ENCODE data around the gene RSL24D1. TPM values are rescaled to one million over a fixed set of nuclear protein-coding genes. Genes with fewer than 3 reads are reported as not detected.

RSL24D1 gene
- 10 to 100 TPM; 52.1 to 56.9 (median 53.7) TPM for total RNA-seq

DNA sequence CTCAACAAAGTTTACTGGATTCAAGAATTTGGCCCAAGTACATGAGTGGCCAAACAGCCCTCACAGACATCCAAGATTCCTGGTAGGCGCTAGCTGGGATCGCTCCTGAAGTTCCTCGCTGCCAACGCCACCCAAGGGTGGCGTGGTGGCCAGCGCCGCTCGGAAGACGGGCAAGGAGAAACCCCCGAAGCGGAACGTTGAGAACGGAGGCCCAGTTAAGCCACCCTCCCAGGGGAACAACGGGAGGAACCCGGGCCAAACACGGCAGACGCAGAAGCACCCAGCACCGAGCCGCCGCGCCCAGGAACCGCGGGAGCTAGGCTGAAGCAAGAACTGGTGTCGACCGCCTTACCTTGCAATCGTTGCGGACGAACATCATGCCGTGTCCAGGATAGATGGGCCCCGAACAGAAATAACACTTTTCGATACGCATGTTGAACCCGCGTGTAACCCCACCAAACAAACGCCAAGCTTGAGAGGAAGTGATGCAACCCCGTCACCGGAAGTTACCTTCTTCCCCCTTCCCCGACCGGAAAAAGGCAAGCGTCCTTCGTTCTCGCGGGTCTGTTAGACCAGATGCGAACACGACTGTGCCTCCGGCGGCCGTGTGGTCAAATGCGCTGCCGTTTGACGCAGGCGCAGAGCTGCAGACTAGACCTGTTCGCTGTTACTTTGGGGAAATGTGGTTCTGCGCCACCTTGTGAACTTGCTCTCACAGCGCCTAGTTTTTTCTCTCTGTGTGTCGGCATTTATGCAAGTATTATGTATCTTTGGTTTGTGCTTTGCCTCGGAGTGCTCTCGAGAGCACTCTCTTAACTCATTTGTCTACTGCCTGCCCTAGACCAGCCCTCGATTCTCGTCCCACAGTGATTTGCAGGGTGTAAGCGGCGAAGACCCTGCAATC lies at the start of gene RSL24D1:
Gene RSL24D1 (minus strand): TSS at position 484 of the 904 bp plus-strand sequence. CDS start 51 bp downstream, at position 433.
- DNase-seq (ENCODE audit: low spot score in 2 of 2) = peak; percentile 97 to 98
- WGBS = 1% methylated on average over 30 of the region's 62 CpGs
- Histone ChIP-seq H3K36me3 (peaks cover 3% of the 10 kb centered on the region), H3K9me3 (no peaks in the 10 kb centered on the region), H3K27me3 (no peaks in the 10 kb centered on the region), H3K4me3 (peak within 1 kb of the TSS; percentile 60), H3K4me1 (peaks cover 32% of the 10 kb centered on the region), H3K27ac (peak within 1 kb of the TSS; percentile 84)
- TF ChIP-seq, protein P1, sequence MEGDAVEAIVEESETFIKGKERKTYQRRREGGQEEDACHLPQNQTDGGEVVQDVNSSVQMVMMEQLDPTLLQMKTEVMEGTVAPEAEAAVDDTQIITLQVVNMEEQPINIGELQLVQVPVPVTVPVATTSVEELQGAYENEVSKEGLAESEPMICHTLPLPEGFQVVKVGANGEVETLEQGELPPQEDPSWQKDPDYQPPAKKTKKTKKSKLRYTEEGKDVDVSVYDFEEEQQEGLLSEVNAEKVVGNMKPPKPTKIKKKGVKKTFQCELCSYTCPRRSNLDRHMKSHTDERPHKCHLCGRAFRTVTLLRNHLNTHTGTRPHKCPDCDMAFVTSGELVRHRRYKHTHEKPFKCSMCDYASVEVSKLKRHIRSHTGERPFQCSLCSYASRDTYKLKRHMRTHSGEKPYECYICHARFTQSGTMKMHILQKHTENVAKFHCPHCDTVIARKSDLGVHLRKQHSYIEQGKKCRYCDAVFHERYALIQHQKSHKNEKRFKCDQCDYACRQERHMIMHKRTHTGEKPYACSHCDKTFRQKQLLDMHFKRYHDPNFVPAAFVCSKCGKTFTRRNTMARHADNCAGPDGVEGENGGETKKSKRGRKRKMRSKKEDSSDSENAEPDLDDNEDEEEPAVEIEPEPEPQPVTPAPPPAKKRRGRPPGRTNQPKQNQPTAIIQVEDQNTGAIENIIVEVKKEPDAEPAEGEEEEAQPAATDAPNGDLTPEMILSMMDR (IDR thresholded peaks at IDR 0.05) = peak in 1 of 2 donors; percentile 34
- TF ChIP-seq POLR2AphosphoS5 (IDR thresholded peaks at IDR 0.05) = peak in 2 of 3 donors; percentile 61 to 83
- no peak for TF ChIP-seq EP300 (IDR thresholded peaks at IDR 0.05)
- TF ChIP-seq POLR2A (IDR thresholded peaks at IDR 0.05) = peak in 1 of 2 donors; percentile 64

DNA sequence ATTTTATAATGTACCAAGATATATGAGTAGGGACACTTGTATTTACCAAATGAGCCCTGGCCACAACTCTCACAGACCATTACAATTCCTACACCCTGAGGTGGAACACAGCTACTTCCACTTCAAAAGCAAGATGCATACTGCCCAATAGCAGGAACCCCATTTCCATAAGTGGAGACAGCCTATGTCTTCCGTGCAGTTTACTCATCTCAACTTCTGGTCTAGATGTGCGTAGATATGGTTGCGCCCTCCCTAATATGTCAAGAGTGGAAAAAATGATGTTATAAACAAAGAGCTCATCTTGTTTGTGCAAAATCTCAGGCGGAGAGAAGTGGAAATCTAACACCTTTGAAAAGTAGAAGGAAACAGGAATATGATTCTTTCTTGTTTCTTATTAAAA lies 48.3 kb upstream of the RSL24D1 start:
- DNase-seq (ENCODE audit: low spot score in 2 of 2) = no peak
- Histone ChIP-seq H3K27me3 (no peaks in the 10 kb centered on the region), H3K4me3 (no peak overlapping the region), H3K4me1 (peaks cover 15% of the 10 kb centered on the region), H3K27ac (no peak overlapping the region), H3K36me3 (no peaks in the 10 kb centered on the region), H3K9me3 (no peaks in the 10 kb centered on the region)
- 96% methylated on average over 4 of the region's 4 CpGs for WGBS
- TF ChIP-seq, protein P1 (IDR thresholded peaks at IDR 0.05) = no peak
- TF ChIP-seq POLR2AphosphoS5 (IDR thresholded peaks at IDR 0.05) = no peak
- no peak for TF ChIP-seq POLR2A (IDR thresholded peaks at IDR 0.05)
- no peak for TF ChIP-seq EP300 (IDR thresholded peaks at IDR 0.05)

DNA sequence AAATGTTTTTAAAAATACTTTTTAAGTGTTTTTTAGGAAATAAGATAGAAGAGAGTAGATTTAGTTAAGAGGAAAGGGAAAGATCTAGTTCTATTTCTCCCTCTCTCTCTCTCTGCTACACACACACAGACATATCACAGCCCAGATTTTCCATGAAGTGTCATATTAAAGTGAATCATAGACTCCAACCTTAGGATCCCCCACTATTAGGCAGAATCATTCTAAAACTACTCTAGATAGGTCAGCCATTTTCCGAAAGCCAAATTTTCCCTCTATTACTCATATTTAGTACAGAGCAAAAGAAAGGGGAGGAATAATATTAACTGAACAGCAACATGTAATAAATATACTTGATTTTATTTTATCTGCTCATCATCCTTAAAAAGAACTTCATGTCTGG lies 45.1 kb upstream of the RSL24D1 start:
- no peak overlapping the region for H3K4me3 ChIP-seq
- H3K27me3 ChIP-seq = no peaks in the 10 kb centered on the region
- H3K27ac ChIP-seq = no peak overlapping the region
- peaks cover 3% of the 10 kb centered on the region for H3K4me1 ChIP-seq
- no peaks in the 10 kb centered on the region for H3K9me3 ChIP-seq
- no peaks in the 10 kb centered on the region for H3K36me3 ChIP-seq
- 0% methylated on average over 1 of the region's 1 CpG for WGBS
- TF ChIP-seq EP300 (IDR thresholded peaks at IDR 0.05) (no peak), POLR2AphosphoS5 (IDR thresholded peaks at IDR 0.05) (no peak), POLR2A (IDR thresholded peaks at IDR 0.05) (no peak)
- TF ChIP-seq, protein P1 (IDR thresholded peaks at IDR 0.05) = no peak
- DNase-seq (ENCODE audit: low spot score in 2 of 2) = no peak

DNA sequence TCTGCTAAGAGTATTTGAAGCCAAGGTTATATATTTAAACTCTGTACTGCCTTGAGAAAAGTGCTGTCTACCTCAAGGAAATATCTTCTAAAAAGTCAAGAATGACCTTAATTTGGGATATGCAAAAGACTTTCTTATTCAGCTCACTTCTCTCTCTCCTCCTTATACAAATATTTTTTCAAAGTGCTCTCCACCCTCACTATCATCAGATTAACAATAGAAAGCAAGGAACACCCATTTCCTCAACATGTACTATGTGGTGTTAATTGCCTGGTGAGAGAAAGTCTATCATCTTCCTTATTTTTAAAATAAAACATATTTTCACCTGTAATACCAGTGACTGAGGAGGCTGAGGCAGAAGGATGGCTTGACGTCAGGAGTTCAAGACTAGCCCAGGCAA lies 44.4 kb upstream of the RSL24D1 start:
- no peaks in the 10 kb centered on the region for H3K27me3 ChIP-seq
- TF ChIP-seq EP300 (IDR thresholded peaks at IDR 0.05) (no peak), POLR2AphosphoS5 (IDR thresholded peaks at IDR 0.05) (no peak), POLR2A (IDR thresholded peaks at IDR 0.05) (no peak)
- TF ChIP-seq, protein P1 (IDR thresholded peaks at IDR 0.05) = no peak
- peaks cover 3% of the 10 kb centered on the region for H3K4me1 ChIP-seq
- H3K4me3 ChIP-seq = no peak overlapping the region
- no peak overlapping the region for H3K27ac ChIP-seq
- H3K9me3 ChIP-seq = no peaks in the 10 kb centered on the region
- no peaks in the 10 kb centered on the region for H3K36me3 ChIP-seq
- 82% methylated on average over 1 of the region's 1 CpG for WGBS
- no peak for DNase-seq (ENCODE audit: low spot score in 2 of 2)

DNA sequence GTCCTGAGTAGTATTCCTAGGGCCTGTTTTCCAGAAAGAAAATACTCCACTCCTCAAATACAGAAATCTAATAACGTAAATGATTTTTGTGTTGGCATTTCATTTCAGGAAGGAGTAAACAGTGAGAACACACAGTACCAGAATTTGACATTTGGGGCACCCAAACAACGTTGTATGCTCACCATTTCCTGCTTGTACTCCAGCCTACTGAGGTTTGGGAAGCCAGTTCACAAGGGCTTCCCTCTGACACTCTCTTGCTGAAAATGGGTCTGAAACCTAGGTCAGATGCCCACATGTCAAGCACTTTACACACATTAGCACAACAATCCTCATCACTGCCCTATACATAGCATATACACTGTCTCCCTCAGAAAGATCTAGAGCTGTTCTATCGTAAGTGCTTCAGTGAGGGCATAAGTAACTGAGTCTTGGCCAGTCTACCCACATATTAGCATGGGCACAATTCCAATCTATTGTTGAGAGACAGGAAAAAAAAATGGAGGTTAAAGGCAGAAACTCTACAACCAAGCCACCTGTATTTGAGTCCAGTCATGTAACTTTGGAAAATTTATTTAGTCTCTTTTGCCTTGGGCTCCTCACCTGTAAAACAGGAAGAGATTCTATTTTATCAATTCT lies 43.5 kb upstream of the RSL24D1 start:
- DNase-seq (ENCODE audit: low spot score in 2 of 2) = no peak
- TF ChIP-seq EP300 (IDR thresholded peaks at IDR 0.05) (no peak), POLR2A (IDR thresholded peaks at IDR 0.05) (no peak), POLR2AphosphoS5 (IDR thresholded peaks at IDR 0.05) (no peak)
- TF ChIP-seq, protein P1 (IDR thresholded peaks at IDR 0.05) = no peak
- Histone ChIP-seq H3K27ac (no peak overlapping the region), H3K4me1 (peaks cover 3% of the 10 kb centered on the region), H3K4me3 (no peak overlapping the region), H3K27me3 (no peaks in the 10 kb centered on the region), H3K9me3 (no peaks in the 10 kb centered on the region), H3K36me3 (no peaks in the 10 kb centered on the region)
- 74% methylated on average over 3 of the region's 3 CpGs for WGBS
